Keratinocyte (primary cell): ENCODE results near the gene RNF26. TPM values are rescaled to one million over a fixed set of nuclear protein-coding genes. Genes with fewer than 3 reads are reported as not detected.

Experiments
- DNase-seq: peaks from one replicate; pipeline ENCODE4 v3.0.0-alpha.2; 2011; ENCODE audit warnings: low read depth, missing footprints, low spot score
- FAIRE-seq: peaks from 2 replicates; lab custom pipeline; 2011; peaks lifted over from hg19 to GRCh38; lab: Jason Lieb, UNC
- H2AFZ ChIP-seq: 2 replicates; pipeline ENCODE4 v1.6.0; 2012; ENCODE audit warnings: low read length, control low read depth, inconsistent platforms; ENCODE audit not compliant: control insufficient read depth
- H3K27ac ChIP-seq: 2 replicates; pipeline ENCODE4 v1.5.1; 2011; ENCODE audit warnings: low read length; ENCODE audit not compliant: control insufficient read depth, insufficient read depth
- H3K27me3 ChIP-seq: 3 replicates; pipeline ENCODE4 v1.6.0; 2011; ENCODE audit warnings: low read length; ENCODE audit not compliant: control insufficient read depth, insufficient read depth; ENCODE audit errors: extremely low read depth
- H3K36me3 ChIP-seq, 2 experiments: 2 replicates in 1 of 2; 3 replicates in 1 of 2; pipeline ENCODE4 v1.5.1; 2011; ENCODE audit warnings: low read length in 2 of 2, mild to moderate bottlenecking in 1 of 2; ENCODE audit not compliant: control insufficient read depth in 2 of 2, insufficient read depth in 2 of 2; ENCODE audit errors: extremely low read depth in 1 of 2
- H3K4me1 ChIP-seq: 3 replicates; pipeline ENCODE4 v1.5.1; 2011; ENCODE audit warnings: low read length; ENCODE audit not compliant: control insufficient read depth, insufficient read depth; ENCODE audit errors: extremely low read depth
- H3K4me2 ChIP-seq: 3 replicates; pipeline ENCODE4 v1.6.0; 2011; ENCODE audit warnings: low read depth, low read length; ENCODE audit not compliant: control insufficient read depth, insufficient read depth; ENCODE audit errors: extremely low read depth
- H3K4me3 ChIP-seq, 3 experiments: fragments of 200-600 bp in 1 of 3; sonication (generic) in 1 of 3; 2 replicates in 2 of 3; 3 replicates in 1 of 3; pipeline ENCODE4 v1.5.1; 2011 to 2016; ENCODE audit warnings: low read length in 3 of 3, mild to moderate bottlenecking in 3 of 3, control low read depth in 2 of 3, inconsistent platforms in 1 of 3, low read depth in 1 of 3, mixed read lengths in 1 of 3, mixed run types in 1 of 3, moderate library complexity in 1 of 3; ENCODE audit not compliant: control insufficient read depth in 2 of 3, insufficient read depth in 2 of 3; ENCODE audit errors: extremely low read depth in 1 of 3
- H3K79me2 ChIP-seq: 2 replicates; pipeline ENCODE4 v1.6.0; 2012; ENCODE audit warnings: low read length; ENCODE audit not compliant: control insufficient read depth, insufficient read depth
- H3K9ac ChIP-seq: 3 replicates; pipeline ENCODE4 v1.6.0; 2011; ENCODE audit warnings: low read length; ENCODE audit not compliant: control insufficient read depth, insufficient read depth; ENCODE audit errors: extremely low read depth
- H3K9me1 ChIP-seq: 3 replicates; pipeline ENCODE4 v1.6.0; 2011; ENCODE audit warnings: low read length; ENCODE audit not compliant: control insufficient read depth, insufficient read depth; ENCODE audit errors: extremely low read depth
- H3K9me3 ChIP-seq: 2 replicates; pipeline ENCODE4 v1.5.1; 2012; ENCODE audit warnings: low read depth, low read length; ENCODE audit not compliant: control insufficient read depth
- H4K20me1 ChIP-seq: 3 replicates; pipeline ENCODE4 v1.6.0; 2011; ENCODE audit warnings: low read length; ENCODE audit not compliant: control insufficient read depth, insufficient read depth; ENCODE audit errors: extremely low read depth
- EZH2 ChIP-seq: IDR thresholded peaks from one replicate; pipeline ENCODE4 v1.6.1; 2012; ENCODE audit warnings: inconsistent platforms, mild to moderate bottlenecking, low read length, moderate library complexity
- dilution Hi-C: fragments of 300-500 bp; cut with MboI; formaldehyde crosslinking; loops from one replicate; pipeline ENCODE4 v1.7.0; 2020; ENCODE audit warnings: low sequenced_read_pairs; ENCODE audit not compliant: extremely low pct_ligation_motif_present
- polyA plus RNA-seq, 5 experiments: library from polyadenylated mRNA; depleted of rRNA in 3 of 5; stranded (reverse) in 3 of 5; stranded (forward) in 1 of 5; unstranded in 1 of 5; fragments of >200 nt; gene quantifications; 1 replicate in 1 of 5; 2 replicates in 3 of 5; 3 replicates in 1 of 5; pipeline versions ENCODE4 v1.2.1 to v1.2.3, GENCODE V29; 2011 to 2012; ENCODE audit warnings: missing spikeins in 2 of 5, low read depth in 1 of 5, low replicate concordance in 1 of 5
- TF ChIP-seq, protein P1 (sequence below), 3 experiments: IDR thresholded peaks in 1 of 3; conservative IDR thresholded peaks in 1 of 3; optimal IDR thresholded peaks in 1 of 3; 2 replicates in 2 of 3; 3 replicates in 1 of 3; pipeline versions ENCODE3 to v1.5.1; 2011; ENCODE audit warnings: low read length in 3 of 3, mild to moderate bottlenecking in 3 of 3, moderate library complexity in 2 of 3, control low read depth in 1 of 3, inconsistent platforms in 1 of 3; ENCODE audit not compliant: insufficient read depth in 2 of 3; ENCODE audit errors: extremely low read depth in 1 of 3

Gene RNF26
- polyA plus RNA-seq, 1 donor (not counting 4 experiments of a cell fraction or from before 2014, with no cell fraction given), result 13.2 TPM

DNA sequence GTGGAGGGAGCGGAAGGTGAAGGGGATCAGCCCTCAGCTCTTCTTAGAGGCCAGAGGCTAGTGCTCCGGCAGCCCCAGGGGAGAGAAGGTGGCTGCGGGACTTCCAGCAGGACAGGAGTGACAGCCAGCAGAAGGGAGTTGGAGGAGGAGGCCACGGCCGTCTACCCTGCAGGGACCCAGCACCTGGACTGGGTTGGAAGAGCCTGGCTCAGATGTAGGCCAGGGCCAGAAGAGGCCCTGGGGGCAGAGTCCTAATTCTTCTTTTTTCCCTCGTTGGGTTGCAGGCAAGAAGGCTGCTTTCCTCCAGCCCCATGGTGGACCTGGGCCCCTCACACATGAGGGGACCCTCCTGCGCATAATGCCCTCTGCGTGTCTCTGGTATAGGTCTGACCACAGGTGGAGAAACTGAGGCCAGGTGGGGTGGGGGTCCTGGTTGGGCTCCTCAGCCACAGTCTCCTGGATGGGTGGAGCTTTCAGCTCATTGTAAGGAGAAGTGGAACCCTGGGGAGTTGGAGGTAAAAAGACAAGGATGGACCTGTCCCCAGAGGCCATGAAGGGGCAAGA is 15.1 kb upstream of the RNF26 start:
- FAIRE-seq, result no peak
- no peak overlapping the region for H3K27ac ChIP-seq
- H3K4me2 ChIP-seq, result no peak overlapping the region

DNA sequence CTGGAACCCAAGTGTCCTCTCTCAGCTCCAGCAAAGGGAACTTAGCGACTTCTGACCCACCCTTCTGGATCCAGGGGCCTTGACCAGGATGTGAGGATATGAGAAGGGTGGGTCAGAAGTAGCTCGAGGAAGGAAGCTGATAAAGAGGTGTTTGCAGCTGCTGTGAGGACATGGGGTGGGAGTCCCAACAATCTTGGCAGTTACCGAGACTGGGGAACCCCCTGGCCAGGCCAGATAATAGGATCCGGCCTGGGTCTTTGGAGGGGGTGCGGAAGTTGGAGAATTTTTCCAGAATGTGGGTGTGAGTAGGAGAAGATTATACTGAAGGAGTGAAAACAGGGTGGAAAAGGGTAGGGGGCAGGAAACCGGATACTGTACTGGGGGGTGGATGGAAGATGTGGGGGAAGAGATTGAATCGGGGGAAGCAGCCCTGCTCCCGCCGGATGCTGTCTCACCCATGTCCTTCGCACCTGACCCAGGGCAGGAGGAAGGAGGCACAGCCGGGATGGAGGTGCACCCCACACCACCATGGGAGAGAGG is 14.6 kb upstream of the RNF26 start:
- Histone ChIP-seq H3K36me3 (no peaks in the 10 kb centered on the region), H2AFZ (no peak overlapping the region), H3K79me2 (no peaks in the 10 kb centered on the region), H4K20me1 (no peaks in the 10 kb centered on the region), H3K9me1 (no peaks in the 10 kb centered on the region), H3K9ac (no peak overlapping the region), H3K4me2 (no peak overlapping the region), H3K4me1 (peaks cover 42% of the 10 kb centered on the region), H3K27ac (no peak overlapping the region), H3K27me3 (peaks cover 6% of the 10 kb centered on the region), H3K9me3 (no peaks in the 10 kb centered on the region), H3K4me3 (no peak overlapping the region)
- no peak for TF ChIP-seq EZH2
- TF ChIP-seq, protein P1, sequence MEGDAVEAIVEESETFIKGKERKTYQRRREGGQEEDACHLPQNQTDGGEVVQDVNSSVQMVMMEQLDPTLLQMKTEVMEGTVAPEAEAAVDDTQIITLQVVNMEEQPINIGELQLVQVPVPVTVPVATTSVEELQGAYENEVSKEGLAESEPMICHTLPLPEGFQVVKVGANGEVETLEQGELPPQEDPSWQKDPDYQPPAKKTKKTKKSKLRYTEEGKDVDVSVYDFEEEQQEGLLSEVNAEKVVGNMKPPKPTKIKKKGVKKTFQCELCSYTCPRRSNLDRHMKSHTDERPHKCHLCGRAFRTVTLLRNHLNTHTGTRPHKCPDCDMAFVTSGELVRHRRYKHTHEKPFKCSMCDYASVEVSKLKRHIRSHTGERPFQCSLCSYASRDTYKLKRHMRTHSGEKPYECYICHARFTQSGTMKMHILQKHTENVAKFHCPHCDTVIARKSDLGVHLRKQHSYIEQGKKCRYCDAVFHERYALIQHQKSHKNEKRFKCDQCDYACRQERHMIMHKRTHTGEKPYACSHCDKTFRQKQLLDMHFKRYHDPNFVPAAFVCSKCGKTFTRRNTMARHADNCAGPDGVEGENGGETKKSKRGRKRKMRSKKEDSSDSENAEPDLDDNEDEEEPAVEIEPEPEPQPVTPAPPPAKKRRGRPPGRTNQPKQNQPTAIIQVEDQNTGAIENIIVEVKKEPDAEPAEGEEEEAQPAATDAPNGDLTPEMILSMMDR (optimal IDR thresholded peaks at IDR 0.05 in 1 of 3, IDR thresholded peaks at IDR 0.05 in 1 of 3, conservative IDR thresholded peaks at IDR 0.05 in 1 of 3; ENCODE audit: extremely low read depth in 1 of 3, insufficient read depth in 2 of 3, low read length in 3 of 3), result no peak
- no peak for DNase-seq
- dilution Hi-C loops, result no loop called here
- no peak for FAIRE-seq

More for the DNA sequence above, 15.1 kb upstream of the RNF26 start:
- Histone ChIP-seq H4K20me1 (no peaks in the 10 kb centered on the region), H3K9me3 (no peaks in the 10 kb centered on the region), H3K4me3 (no peak overlapping the region), H2AFZ (no peak overlapping the region), H3K79me2 (no peaks in the 10 kb centered on the region), H3K4me1 (peaks cover 42% of the 10 kb centered on the region), H3K9ac (no peak overlapping the region), H3K9me1 (no peaks in the 10 kb centered on the region), H3K27me3 (peaks cover 6% of the 10 kb centered on the region), H3K36me3 (no peaks in the 10 kb centered on the region)
- dilution Hi-C loops, result no loop called here
- no peak for DNase-seq
- TF ChIP-seq EZH2, result no peak
